HepG2 (cell line): ENCODE data around the gene CCNG1. TPM values are rescaled to one million over a fixed set of nuclear protein-coding genes. Genes with fewer than 3 reads are reported as not detected.

Source experiments
- ATAC-seq: fragments of 200-7000 bp; cut with Tn5 transposase; 3 replicates; pipeline ENCODE4 v1.9.1; 2020; ENCODE audit warnings: mild to moderate bottlenecking, moderate library complexity
- BruUV-seq: library from RNA; stranded (reverse); fragments of 400-500 nt; replicated peaks from 2 replicates; lab custom pipeline; 2021; lab: Mats Ljungman, UMichigan
- CTCF ChIA-PET: fragments of 300-600 bp; formaldehyde crosslinking; extraction: SDS; loops from one replicate; lab custom pipeline; 2021; ENCODE audit warnings: low total read pairs, inconsistent platforms, low intra/inter-chr PET ratio; lab: Yijun Ruan, JAX
- POLR2A ChIA-PET: fragments of 350-600 bp; sonication (Branson Sonifier 250); formaldehyde crosslinking; loops from one replicate; lab custom pipeline; 2020; ENCODE audit warnings: antibody characterized with exemption, inconsistent platforms; lab: Yijun Ruan, JAX
- DNase-seq: peaks from one replicate; pipeline ENCODE4 v3.0.0-alpha.2; 2015; ENCODE audit warnings: low spot score
- FAIRE-seq: peaks from 3 replicates; lab custom pipeline; 2011; peaks lifted over from hg19 to GRCh38; lab: Jason Lieb, UNC
- H2AFZ ChIP-seq: one replicate; pipeline ENCODE4 v1.6.1; 2011; ENCODE audit warnings: low read length, inconsistent platforms
- H3K27ac ChIP-seq: fragments of 300-600 bp; 3 replicates; pipeline ENCODE4 v1.8.0; 2011; ENCODE audit warnings: mixed run types, mild to moderate bottlenecking, mixed read lengths, low read length, inconsistent platforms; ENCODE audit not compliant: insufficient read depth; ENCODE audit errors: extremely low read length
- H3K27me3 ChIP-seq, 2 experiments: fragments of 200-600 bp in 1 of 2; 2 replicates in 1 of 2; 3 replicates in 1 of 2; pipeline versions ENCODE4 v1.6.0 to v1.8.0; 2011; ENCODE audit warnings: low read length in 2 of 2, mild to moderate bottlenecking in 2 of 2, moderate library complexity in 2 of 2, inconsistent platforms in 1 of 2; ENCODE audit not compliant: insufficient read depth in 2 of 2, control insufficient read depth in 1 of 2
- H3K36me3 ChIP-seq, 2 experiments: fragments of 200-600 bp in 1 of 2; replicated peaks in 1 of 2; 2 replicates in 1 of 2; 3 replicates in 1 of 2; pipeline versions ENCODE4 v1.5.1 to v1.8.0; 2011; ENCODE audit warnings: low read length in 2 of 2, inconsistent platforms in 1 of 2; ENCODE audit not compliant: insufficient read depth in 2 of 2, control insufficient read depth in 1 of 2
- H3K4me1 ChIP-seq: 2 replicates; pipeline ENCODE4 v1.5.1; 2012; ENCODE audit warnings: low read length, inconsistent platforms; ENCODE audit not compliant: insufficient read depth
- H3K4me2 ChIP-seq: 2 replicates; pipeline ENCODE4 v1.6.0; 2011; ENCODE audit warnings: low read depth, low read length, inconsistent platforms
- H3K4me3 ChIP-seq, 3 experiments: fragments of 200-600 bp in 1 of 3; sonication (generic), shearing (Covaris generic) in 1 of 3; replicated peaks in 1 of 3; 2 replicates each; pipeline ENCODE4 v1.5.1; 2011 to 2016; ENCODE audit warnings: low read length in 3 of 3, inconsistent platforms in 2 of 3, low read depth in 2 of 3, mild to moderate bottlenecking in 2 of 3, control low read depth in 1 of 3, mixed read lengths in 1 of 3; ENCODE audit not compliant: insufficient read depth in 1 of 3
- H3K79me2 ChIP-seq: one replicate; pipeline ENCODE4 v1.6.1; 2011; ENCODE audit warnings: low read length, inconsistent platforms; ENCODE audit not compliant: insufficient read depth
- H3K9ac ChIP-seq: 2 replicates; pipeline ENCODE4 v1.6.0; 2011; ENCODE audit warnings: mild to moderate bottlenecking, low read depth, low read length, inconsistent platforms; ENCODE audit not compliant: insufficient read depth
- H3K9me3 ChIP-seq: 2 replicates; pipeline ENCODE4 v1.5.1; 2012; ENCODE audit warnings: mild to moderate bottlenecking, low read length
- H4K20me1 ChIP-seq: 2 replicates; pipeline ENCODE4 v1.6.0; 2011; ENCODE audit warnings: inconsistent platforms, mild to moderate bottlenecking, low read length, moderate library complexity; ENCODE audit not compliant: insufficient read depth
- AGO2 ChIP-seq: fragments of 200-400 bp; formaldehyde crosslinking; optimal IDR thresholded peaks from 2 replicates; pipeline ENCODE3; 2017; ENCODE audit warnings: mild to moderate bottlenecking, low read depth, low read length, moderate library complexity
- BORCS8-MEF2B ChIP-seq: sonication (generic); formaldehyde crosslinking; IDR thresholded peaks from 2 replicates; pipeline ENCODE4 v1.8.0; 2022; ENCODE audit warnings: mild to moderate bottlenecking, missing genetic modification reagents
- GTF2F1 ChIP-seq: fragments of 150-350 bp; IDR thresholded peaks from 2 replicates; pipeline ENCODE4 v1.6.1; 2014; ENCODE audit warnings: low read length
- POGZ ChIP-seq: sonication (generic); formaldehyde crosslinking; IDR thresholded peaks from 2 replicates; pipeline ENCODE4 v1.4.0; 2020; ENCODE audit warnings: mild to moderate bottlenecking, missing genetic modification reagents
- TCF7L2 ChIP-seq: IDR thresholded peaks from 2 replicates; pipeline ENCODE4 v1.6.1; 2011; ENCODE audit warnings: mild to moderate bottlenecking, low read depth, low read length, moderate library complexity
- ZBTB7A ChIP-seq: sonication (generic); formaldehyde crosslinking; IDR thresholded peaks from 2 replicates; pipeline ENCODE4 v1.8.0; 2022; ENCODE audit warnings: mild to moderate bottlenecking, missing genetic modification reagents
- ZNF234 ChIP-seq: sonication (generic); formaldehyde crosslinking; conservative IDR thresholded peaks from 2 replicates; pipeline ENCODE4 v1.5.1; 2020; ENCODE audit warnings: mild to moderate bottlenecking, missing genetic modification reagents
- ZNF83 ChIP-seq: sonication (generic); formaldehyde crosslinking; IDR thresholded peaks from 2 replicates; pipeline ENCODE4 v1.4.0; 2020; ENCODE audit warnings: missing genetic modification reagents, mild to moderate bottlenecking, borderline replicate concordance
- WGBS: methylation state at CpG from one replicate; pipeline ENCODE4 v1.1.6; 2017; ENCODE audit warnings: low lambda C conversion rate; 5-methylcytosine and 5-hydroxymethylcytosine counted together
- in situ Hi-C: cut with HindIII; loops from 2 replicates; pipeline ENCODE4 v1.10.0; 2017; ENCODE audit warnings: low pct_unique_long_range_greater_than_20kb; ENCODE audit not compliant: extremely low pct_ligation_motif_present
- intact Hi-C: fragments of 100-400 bp; cut with micrococcal nuclease; formaldehyde crosslinking; loops from one replicate; pipeline ENCODE4 v1.10.0; 2022; ENCODE audit not compliant: unreplicated experiment
- polyA plus RNA-seq, 8 experiments: library from polyadenylated mRNA; depleted of rRNA in 3 of 8; stranded (reverse) in 7 of 8; unstranded in 1 of 8; fragments of >200 nt; fragmentation: Illumina TruSeq in 4 of 8; extraction: Trizol in 4 of 8; gene quantifications; 2 replicates each; pipeline versions ENCODE4 v1.2.1 to v1.2.3, GENCODE V29; 2011 to 2016; ENCODE audit warnings: low read depth in 4 of 8, missing spikeins in 1 of 8, mixed read lengths in 1 of 8; ENCODE audit not compliant: insufficient read depth in 1 of 8
- total RNA-seq, 5 experiments: library from RNA; depleted of rRNA; stranded (reverse); fragments of >200 nt; fragmentation: Illumina TruSeq; extraction: Trizol; gene quantifications; 2 replicates each; pipeline ENCODE4 v1.2.3, GENCODE V29; 2016; ENCODE audit warnings: low read depth in 1 of 5
- TF ChIP-seq, protein P1 (sequence below): sonication (generic); formaldehyde crosslinking; IDR thresholded peaks from 2 replicates; pipeline ENCODE4 v1.5.0; 2020; ENCODE audit warnings: mild to moderate bottlenecking, missing genetic modification reagents, moderate library complexity
- TF ChIP-seq, protein P2 (sequence below): sonication (generic); IDR thresholded peaks from 2 replicates; pipeline ENCODE4 v1.6.1; 2016; ENCODE audit warnings: low read depth, borderline replicate concordance
- TF ChIP-seq, protein P3 (sequence below): sonication (generic); formaldehyde crosslinking; IDR thresholded peaks from 2 replicates; pipeline ENCODE4 v1.4.0; 2020; ENCODE audit warnings: missing genetic modification reagents

Gene CCNG1
- total and polyA plus RNA-seq, 2 of the 13 experiments (the other 11 are each of a cell fraction or from before 2014, with no cell fraction given), result 181 to 353 TPM

DNA sequence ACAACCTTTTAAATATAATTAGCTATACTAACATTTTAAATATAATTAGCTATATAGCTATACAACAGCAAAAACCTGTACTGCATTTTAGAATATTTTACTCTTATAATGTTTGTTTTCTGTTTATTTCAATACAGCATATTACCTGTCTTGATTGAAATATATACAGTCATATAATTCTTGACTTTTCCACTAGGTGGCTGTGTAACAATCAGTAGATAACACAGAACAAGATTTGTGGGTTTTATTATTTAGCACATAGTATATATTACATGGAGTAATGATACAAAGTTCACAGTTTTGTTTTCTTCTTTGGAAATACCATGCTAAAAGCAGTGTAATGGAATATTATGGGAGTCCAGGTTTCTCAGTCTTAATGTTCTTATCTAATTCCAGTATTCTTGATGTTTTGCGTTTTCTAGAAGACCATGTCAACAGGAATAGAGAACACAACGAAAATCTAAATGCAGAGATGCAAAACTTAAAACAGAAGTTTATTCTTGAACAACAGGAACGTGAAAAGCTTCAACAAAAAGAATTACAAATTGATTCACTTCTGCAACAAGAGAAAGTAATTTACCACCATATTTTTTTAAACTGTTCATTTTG lies 36.3 kb downstream of the CCNG1 start:
- Histone ChIP-seq H4K20me1 (no peaks in the 10 kb centered on the region), H3K4me1 (no peaks in the 10 kb centered on the region), H3K27ac (no peak overlapping the region), H3K9me3 (no peaks in the 10 kb centered on the region), H3K4me2 (no peak overlapping the region), H3K36me3 (peaks cover 11 to 56% of the 10 kb centered on the region in 2 experiments), H3K4me3 (no peak overlapping the region), H3K9ac (no peak overlapping the region), H2AFZ (no peak overlapping the region), H3K79me2 (no peaks in the 10 kb centered on the region), H3K27me3 (no peaks in the 10 kb centered on the region)
- POLR2A ChIA-PET, result no interaction called here
- 92% methylated on average over 3 of the region's 3 CpGs for WGBS
- TF ChIP-seq ZNF83 (CRISPR knock-in tag), result no peak
- TF ChIP-seq POGZ (CRISPR knock-in tag), result no peak
- TF ChIP-seq, protein P1, sequence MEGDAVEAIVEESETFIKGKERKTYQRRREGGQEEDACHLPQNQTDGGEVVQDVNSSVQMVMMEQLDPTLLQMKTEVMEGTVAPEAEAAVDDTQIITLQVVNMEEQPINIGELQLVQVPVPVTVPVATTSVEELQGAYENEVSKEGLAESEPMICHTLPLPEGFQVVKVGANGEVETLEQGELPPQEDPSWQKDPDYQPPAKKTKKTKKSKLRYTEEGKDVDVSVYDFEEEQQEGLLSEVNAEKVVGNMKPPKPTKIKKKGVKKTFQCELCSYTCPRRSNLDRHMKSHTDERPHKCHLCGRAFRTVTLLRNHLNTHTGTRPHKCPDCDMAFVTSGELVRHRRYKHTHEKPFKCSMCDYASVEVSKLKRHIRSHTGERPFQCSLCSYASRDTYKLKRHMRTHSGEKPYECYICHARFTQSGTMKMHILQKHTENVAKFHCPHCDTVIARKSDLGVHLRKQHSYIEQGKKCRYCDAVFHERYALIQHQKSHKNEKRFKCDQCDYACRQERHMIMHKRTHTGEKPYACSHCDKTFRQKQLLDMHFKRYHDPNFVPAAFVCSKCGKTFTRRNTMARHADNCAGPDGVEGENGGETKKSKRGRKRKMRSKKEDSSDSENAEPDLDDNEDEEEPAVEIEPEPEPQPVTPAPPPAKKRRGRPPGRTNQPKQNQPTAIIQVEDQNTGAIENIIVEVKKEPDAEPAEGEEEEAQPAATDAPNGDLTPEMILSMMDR (CRISPR knock-in tag), result peak; percentile 28
- ATAC-seq (peak; percentile 56; the same call in 1 of the 3 replicates), DNase-seq (no peak), FAIRE-seq (no peak)
- intact Hi-C loops (loop anchor here (1.0 kb wide), 1 partner anchor 30 kb away; no protein-coding TSS in a partner anchor), in situ Hi-C loops (no loop called here)
- CTCF ChIA-PET, result interaction anchor here (2.4 kb wide), 1 partner anchor 29 kb away, joined by 6 read pairs; no protein-coding TSS in a partner anchor
- BruUV-seq, result no TSS peak

DNA sequence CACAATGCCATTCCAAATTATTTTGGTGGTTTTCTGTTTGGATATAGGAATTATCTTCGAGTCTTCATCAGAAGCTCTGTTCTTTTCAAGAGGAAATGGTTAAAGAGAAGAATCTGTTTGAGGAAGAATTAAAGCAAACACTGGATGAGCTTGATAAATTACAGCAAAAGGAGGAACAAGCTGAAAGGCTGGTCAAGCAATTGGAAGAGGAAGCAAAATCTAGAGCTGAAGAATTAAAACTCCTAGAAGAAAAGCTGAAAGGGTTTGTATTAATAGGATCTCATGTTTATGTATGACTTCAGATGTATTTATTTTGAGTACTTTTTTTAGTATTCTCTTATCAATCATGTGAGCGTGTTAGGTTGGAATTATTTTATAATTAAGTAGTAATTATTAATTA lies 38.0 kb downstream of the CCNG1 start:
- ChIA-PET POLR2A (no interaction called here), CTCF (interaction anchor here (2.4 kb wide), 1 partner anchor 27 kb away, joined by 6 read pairs; no protein-coding TSS in a partner anchor)
- Histone ChIP-seq H2AFZ (no peak overlapping the region), H3K79me2 (no peaks in the 10 kb centered on the region), H3K27me3 (no peaks in the 10 kb centered on the region), H3K4me3 (no peak overlapping the region), H4K20me1 (no peaks in the 10 kb centered on the region), H3K36me3 (peaks cover 9 to 52% of the 10 kb centered on the region in 2 experiments), H3K9ac (no peak overlapping the region), H3K4me1 (no peaks in the 10 kb centered on the region), H3K4me2 (no peak overlapping the region), H3K9me3 (no peaks in the 10 kb centered on the region), H3K27ac (no peak overlapping the region)
- BruUV-seq, result no TSS peak
- ATAC-seq, result no peak
- intact Hi-C loops, result no loop called here
- 94% methylated on average over 2 of the region's 2 CpGs for WGBS
- in situ Hi-C loops, result no loop called here
- no peak for FAIRE-seq
- DNase-seq, result no peak
- TF ChIP-seq GTF2F1, result no peak
- TF ChIP-seq TCF7L2, result no peak
- TF ChIP-seq, protein P2, sequence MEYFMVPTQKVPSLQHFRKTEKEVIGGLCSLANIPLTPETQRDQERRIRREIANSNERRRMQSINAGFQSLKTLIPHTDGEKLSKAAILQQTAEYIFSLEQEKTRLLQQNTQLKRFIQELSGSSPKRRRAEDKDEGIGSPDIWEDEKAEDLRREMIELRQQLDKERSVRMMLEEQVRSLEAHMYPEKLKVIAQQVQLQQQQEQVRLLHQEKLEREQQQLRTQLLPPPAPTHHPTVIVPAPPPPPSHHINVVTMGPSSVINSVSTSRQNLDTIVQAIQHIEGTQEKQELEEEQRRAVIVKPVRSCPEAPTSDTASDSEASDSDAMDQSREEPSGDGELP, result no peak
- no peak for TF ChIP-seq ZNF234 (CRISPR knock-in tag)
- no peak for TF ChIP-seq BORCS8-MEF2B (CRISPR knock-in tag)
- TF ChIP-seq, protein P3, sequence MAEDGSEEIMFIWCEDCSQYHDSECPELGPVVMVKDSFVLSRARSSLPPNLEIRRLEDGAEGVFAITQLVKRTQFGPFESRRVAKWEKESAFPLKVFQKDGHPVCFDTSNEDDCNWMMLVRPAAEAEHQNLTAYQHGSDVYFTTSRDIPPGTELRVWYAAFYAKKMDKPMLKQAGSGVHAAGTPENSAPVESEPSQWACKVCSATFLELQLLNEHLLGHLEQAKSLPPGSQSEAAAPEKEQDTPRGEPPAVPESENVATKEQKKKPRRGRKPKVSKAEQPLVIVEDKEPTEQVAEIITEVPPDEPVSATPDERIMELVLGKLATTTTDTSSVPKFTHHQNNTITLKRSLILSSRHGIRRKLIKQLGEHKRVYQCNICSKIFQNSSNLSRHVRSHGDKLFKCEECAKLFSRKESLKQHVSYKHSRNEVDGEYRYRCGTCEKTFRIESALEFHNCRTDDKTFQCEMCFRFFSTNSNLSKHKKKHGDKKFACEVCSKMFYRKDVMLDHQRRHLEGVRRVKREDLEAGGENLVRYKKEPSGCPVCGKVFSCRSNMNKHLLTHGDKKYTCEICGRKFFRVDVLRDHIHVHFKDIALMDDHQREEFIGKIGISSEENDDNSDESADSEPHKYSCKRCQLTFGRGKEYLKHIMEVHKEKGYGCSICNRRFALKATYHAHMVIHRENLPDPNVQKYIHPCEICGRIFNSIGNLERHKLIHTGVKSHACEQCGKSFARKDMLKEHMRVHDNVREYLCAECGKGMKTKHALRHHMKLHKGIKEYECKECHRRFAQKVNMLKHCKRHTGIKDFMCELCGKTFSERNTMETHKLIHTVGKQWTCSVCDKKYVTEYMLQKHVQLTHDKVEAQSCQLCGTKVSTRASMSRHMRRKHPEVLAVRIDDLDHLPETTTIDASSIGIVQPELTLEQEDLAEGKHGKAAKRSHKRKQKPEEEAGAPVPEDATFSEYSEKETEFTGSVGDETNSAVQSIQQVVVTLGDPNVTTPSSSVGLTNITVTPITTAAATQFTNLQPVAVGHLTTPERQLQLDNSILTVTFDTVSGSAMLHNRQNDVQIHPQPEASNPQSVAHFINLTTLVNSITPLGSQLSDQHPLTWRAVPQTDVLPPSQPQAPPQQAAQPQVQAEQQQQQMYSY (CRISPR knock-in tag), result no peak
- TF ChIP-seq ZBTB7A (CRISPR knock-in tag), result no peak
- TF ChIP-seq AGO2, result no peak
